Stimulated activated CD4-positive, alpha-beta T cell treated with anti-CD3 and anti-CD28 coated beads, Interleukin-4, amount 100 ng/mL, for 24 hours (primary cell): Measurements from ENCODE around the gene OSBPL2.

ENCODE experiments used
- DNase-seq: peaks from one replicate; pipeline ENCODE4 v3.0.0-alpha.2; 2020

OSBPL2 gene

DNA sequence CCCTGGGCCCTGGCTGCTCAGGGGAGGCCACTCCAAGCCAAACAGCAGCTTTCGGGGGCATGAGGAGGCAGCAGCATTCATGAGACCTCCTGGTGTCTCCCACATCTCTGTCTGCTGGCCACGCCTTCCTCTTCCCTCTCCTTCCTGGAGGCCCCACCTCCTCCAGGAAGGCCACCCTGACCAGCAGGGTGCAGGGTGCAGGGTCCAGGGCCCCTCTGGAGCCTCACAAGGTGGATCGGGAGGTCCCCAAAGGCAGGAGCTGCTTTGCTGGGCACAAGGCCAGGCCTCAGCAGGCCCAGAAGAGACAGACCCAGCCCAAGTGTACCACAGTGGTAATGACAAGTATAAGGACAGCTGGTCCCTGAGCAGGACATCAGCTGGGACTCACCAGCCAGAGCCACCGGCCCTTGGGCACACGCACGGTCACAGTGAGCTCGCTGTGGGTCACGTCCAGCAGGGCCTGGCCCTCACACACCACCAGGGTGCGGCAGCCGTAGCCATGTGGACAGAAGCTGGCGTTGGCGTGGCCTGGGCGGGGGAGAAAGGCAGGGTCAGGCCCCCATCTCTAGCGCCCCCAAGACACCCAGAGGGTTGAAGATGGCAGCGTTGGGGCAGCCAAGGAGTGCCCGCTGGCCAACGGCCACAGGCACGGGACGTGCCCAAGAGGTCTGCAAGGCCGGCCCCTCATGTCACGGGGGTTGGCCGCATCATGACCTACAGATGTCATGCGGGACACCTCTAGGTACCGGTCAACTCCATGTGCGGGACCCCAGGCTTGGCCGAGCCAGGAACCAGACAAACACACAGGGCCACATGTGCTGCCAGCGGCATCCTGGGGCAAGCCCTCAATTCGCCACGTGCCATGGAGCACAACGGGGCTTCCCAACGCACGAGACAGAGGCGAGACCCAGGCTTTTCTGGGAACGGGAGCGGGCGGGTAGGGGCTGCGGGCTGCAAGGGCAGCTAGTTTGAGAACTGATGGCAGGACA, 91.4 kb downstream of the OSBPL2 start:
- DNase-seq = no peak

DNA sequence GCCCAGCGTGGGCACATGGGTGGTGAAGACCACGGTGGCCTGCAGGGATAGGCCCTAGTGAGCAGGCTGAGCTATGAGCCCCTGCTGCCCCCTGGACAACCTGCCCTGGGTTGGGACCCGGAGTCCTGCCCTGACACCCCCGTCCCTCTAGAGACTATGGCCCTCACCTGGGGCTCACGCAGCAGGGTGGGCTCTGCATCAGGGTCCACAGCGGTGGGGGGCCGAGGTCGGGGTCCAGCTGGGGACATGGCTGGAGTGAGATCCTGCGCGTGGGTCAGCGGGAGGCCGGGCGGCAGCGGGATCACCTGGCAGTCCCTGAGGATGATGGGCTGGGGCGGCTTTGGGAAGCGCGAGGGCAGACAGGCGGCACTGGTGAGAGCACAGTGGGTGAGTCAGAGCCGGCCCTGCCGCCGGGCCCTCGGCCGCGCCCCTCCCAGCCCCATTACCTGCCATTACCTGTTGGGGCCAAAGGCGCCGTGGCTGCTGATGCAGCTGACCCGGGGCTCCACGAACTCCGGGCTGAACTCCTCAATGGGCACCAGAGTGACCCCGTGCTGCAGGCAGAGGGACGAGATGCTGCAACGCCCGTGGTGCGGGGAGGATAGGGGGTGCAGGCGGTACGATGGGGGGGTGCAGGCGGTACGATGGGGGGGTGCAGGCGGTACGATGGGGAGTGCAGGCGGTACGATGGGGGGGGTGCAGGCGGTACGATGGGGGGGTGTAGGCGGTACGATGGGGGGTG, 92.4 kb downstream of the OSBPL2 start:
- no peak for DNase-seq

DNA sequence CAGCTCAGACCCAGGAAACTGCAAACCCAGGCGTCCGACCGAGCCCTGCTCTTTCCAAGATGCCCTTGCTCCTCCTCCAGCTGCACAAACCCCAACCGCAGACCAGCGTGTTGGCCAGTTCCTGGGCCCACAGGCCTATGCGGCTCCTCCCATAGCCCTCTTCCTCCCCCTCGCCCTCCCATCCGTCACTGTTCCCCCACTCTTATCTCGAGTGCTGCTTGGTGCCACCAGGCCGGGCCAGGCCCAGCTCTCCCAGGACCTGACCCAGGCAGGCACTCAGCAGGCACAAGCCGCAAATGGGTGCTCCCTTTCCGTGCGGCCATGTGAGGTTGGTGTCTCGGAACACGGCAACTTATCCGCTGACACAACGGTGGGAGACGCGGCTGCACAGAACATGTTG, 93.0 kb downstream of the OSBPL2 start:
- DNase-seq = no peak

DNA sequence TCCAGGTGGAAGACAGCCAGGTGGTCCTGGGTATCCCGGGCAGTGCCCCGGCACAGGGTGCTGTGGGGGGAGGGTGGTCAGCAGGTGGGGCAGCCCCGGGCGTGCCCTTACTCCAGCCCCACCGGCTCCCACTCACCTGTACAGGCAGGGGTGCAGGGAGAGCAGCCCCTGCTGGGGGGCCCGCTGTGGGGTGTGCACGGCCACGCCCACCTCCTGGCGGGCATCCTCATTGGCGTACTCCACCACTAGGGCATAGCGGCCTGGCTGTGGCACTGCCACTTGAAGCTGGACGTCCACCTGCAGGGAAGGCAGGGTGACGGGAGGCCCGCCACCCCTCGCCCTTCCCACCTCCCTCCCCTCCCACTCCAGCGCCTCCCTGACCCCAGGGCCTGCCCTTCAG, 94.1 kb downstream of the OSBPL2 start:
- DNase-seq = no peak

DNA sequence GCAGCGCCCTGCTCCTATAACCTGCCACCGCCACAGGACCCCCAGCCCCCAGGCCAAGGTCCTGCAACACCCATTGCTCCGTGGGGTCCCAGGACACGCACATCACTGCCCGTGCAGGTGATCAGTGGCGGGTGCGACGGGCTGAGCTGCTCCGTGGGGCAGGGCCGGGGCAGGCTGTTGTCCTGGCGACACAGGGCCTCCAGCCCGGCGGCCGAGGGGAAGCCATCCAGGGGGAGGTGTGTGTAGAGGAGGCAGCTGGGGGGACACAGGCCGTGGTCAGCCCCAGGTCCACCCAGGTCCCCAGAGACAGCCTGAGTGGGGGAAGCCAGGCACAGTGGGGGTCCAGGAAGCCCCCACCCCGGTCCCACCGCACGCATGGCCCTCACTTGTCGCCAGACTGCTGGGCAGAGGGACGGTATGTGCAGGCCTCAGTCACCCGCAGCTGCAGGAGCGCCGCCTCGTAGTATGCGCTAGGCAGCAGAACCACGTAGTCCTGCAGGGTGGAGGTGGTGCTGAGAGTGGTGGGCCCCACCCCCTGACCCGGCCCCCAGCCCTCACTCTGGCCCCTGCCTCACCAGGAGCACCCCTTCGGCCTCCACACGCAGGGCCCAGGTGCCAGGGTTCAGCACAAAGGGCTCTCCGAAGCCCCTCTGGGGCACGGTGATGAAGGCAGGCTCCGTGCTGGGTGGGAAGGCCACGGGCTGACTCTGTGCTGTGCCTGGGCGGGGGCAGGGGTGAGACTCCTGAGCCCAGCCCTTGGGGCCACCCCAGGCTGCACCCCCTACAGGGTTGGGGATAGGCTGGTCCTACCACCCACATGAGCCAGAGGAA, 94.9 kb downstream of the OSBPL2 start:
- DNase-seq = no peak

DNA sequence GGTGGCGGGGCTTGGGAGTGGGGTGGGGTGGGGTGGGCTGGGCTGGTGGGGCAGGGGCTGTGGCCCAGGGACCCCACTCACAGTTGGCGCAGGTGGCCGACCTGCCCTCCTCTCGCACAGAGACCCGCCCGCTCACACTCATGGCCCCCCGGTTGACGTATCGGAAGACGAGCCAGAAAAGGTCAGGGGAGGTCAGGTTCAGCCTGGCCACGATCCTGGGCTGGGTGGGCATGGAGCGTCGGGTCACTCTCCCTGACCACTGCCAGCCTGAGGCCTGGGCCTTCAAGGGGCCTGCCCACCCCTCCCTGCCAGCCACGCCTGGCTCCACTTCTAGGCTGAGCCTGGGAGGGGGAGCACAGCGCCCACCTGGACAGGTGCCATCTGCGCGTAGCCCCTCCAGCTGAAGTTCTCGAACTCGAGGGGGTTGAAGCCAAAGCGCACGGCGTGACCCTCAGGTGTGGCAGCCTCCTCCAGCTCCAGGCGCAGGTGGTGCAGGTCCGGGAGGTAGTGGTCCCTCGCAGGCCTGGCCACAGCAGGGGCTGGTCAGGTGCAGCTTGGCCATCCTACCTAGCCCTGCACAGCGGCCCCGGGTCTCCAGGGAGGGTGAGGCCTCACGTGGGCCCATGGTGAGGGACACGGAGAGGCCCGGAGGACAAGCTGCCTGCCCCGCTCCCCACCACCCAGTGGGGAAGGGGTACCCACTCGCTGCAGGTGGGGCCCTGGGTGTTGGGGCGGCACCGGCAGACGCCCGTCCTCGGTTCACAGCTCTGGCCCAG, 95.7 kb downstream of the OSBPL2 start:
- DNase-seq = no peak

DNA sequence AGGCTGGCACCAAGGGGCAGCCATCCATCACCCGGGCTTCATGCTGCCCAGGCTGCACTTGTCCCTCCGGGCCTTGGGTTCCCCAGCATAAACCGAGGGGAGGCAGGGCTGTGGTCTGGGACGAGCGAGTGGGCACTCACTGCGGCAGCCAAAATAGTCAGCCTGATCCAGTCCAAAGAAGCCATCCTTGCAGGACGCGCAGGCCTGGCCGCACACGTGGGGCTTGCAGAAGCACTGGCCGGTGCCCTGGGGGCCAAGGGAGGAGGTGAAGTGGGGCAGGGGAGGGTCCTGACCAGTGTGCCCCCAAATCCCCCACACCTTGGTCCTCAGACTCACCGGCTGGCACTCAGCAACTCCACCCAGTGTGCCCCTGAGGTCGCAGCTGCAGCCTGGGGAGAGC, 96.6 kb downstream of the OSBPL2 start:
- no peak for DNase-seq

DNA sequence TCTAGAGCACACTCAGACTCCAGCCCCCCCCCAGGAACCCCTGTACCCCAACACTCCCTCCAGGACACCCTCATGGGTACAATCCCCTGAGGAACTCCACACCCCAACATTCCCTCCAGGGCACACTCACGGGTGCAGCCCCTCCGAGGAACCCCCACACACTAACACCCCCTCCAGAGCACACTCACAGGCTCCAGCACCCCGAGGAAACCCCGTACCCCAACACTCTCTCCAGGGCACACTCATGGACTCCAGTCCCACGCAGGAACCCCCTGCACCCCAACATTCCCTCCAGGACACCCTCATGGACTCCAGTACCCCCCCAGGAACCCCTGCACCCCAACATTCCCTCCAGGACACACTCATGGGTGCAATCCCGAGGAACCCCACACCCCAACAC, 97.2 kb downstream of the OSBPL2 start:
- no peak for DNase-seq

DNA sequence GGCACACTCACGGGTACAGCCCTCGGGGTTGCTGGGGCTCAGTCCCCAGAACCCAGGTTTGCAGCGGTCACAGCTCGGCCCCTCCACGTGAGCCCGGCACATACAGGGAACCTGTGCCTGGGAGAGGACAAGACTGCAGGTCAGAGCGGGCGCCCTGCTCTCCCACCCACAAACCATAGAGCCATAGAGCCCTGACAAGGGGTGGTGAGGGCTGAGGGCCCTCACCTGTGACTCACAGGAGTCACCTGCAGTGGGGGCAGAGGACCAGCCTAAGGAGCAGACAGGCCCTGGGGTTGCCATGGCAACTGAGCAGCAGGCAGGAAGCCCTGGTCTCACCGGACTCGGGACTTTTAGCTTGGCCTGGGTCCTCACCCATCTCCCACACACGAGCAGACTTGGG, 98.0 kb downstream of the OSBPL2 start:
- DNase-seq = no peak

DNA sequence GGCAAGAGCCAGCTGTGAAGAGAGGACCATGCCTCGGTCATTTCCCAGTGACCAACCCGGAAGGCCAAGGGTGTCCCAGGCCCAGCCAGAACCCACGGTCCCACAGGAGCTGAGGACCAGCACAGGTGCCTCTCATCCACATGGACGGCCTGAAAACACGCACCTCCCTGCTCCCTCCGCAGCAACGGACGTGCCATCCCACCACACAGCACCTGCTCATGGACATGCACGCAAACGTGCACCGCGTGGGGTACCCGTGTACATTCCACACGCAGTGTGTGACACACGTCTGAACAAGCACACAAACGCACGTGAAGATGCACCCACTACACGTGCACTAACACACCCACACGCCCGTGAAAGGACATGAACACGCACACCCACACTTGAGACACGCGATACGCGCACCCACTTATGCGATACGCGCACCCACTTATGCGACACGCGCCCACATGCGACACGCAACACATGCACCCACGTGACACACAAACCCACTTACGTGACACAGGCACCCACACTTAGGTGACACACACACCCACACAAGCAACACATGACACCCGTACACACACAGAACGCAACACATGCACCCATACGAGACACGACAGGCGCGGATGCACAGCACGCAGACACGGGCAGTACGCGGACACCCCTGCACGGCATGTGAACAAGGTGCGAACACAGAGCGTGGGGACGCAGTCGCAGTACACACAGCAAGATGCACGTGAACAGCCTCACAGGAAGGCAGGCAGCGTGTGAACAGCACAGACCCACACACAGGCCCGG, 98.6 kb downstream of the OSBPL2 start:
- DNase-seq = no peak

DNA sequence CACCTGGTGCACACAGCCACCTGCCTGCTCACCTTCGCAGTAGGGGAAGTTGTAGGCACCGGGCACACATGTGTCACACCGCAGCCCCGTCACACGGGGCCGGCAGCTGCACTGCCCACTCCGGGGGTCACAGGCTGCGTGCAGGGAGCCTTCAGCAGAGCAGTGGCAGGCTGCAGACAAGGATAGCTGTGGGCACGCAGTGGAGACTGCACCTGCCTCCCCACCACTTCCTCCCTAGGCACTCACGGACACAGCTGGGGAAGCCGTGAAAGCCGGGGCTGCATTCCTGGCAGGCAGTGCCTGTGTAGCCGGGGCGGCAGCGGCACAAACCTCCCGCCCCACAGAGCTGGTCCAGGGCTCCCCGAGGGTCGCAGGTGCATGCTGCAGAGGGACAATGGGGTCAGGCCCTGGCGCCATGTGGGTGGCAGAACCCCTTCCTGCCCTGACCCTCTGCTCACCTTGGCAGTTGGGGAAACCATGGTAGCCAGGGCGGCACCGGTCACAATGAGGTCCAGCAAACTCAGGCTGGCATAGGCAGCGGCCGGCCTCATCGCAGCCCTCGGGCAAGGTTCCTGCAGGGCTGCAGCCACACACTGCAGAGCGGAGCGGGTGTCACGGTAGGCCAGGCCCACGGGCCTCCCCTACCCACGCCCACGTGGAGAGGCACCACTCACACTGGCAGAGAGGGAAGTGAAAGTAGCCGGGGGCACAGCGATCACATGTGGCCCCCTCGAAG, 99.4 kb downstream of the OSBPL2 start:
- DNase-seq = no peak

DNA sequence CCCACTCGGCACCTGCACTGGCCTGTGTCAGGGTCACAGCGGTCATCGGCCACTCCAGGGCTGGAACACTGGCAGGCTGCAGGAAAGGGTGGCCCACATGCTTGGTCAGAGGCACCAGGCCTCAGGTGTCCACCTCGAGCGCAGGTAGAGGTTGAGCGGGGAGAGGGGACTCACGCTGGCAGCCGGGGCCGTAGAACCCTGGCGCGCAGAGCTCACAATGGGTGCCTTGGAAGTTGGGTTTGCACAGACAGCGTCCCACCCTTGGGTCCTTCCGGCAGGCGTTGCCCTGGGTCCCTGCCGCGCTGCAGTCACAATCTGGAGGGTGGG, 99.9 kb downstream of the OSBPL2 start:
- DNase-seq = no peak

DNA sequence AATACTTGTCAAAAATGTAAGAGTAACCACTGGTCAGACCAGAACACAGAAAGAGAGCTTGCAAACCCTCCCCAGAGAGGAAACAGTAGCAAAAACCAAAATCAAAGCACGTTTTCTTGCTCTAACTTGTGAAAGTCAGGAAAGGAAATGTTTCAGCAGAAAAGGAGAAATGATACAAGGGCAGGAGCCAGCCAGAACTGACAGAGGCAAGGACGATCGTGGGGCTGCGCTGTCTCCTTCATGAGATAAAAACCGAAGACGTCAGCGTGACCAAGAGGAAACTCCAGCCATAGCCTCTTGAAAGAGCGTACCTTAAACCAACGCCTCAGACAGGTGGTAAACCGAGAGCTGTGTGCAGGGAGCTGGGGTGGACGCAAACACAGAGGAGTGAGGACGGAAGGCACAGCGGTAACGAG, 101.3 kb downstream of the OSBPL2 start:
- DNase-seq = no peak

DNA sequence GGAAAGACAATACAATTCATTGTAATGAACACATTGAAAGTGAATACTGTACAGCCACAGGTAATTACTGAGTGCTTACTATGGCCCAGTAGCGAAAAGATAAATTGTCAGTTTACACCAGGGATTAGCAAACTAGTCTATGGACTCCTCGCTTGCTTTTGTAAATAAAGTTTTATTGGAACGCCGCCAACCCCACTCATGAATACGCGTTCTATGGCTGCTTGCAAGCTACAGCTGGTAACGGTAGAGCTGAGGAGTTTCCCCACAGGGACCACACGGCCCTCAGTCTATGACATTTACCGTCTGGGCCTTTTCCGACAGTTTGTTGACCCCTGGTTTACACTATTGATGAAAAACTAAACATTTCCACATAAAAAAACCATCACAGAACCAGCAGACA, 104.6 kb downstream of the OSBPL2 start:
- DNase-seq = no peak

DNA sequence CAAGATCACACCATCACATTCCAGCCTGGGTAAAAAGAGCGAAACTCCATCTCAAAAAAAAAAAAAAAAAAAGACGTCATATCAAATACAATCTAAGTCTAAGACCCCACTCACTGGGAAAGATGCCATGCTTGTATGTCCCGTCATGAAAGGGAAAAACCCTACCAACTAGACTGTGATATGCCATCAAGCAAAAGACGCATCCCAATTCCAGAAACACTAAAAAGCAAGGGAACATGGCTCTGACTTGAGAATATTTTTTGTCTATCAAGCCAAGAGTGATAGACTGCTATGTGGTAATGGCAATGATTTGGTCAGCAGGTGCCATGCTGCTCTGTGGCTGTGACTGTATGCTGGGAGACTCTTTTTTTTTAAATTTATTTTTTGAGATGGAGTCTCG, 105.8 kb downstream of the OSBPL2 start:
- DNase-seq = no peak

DNA sequence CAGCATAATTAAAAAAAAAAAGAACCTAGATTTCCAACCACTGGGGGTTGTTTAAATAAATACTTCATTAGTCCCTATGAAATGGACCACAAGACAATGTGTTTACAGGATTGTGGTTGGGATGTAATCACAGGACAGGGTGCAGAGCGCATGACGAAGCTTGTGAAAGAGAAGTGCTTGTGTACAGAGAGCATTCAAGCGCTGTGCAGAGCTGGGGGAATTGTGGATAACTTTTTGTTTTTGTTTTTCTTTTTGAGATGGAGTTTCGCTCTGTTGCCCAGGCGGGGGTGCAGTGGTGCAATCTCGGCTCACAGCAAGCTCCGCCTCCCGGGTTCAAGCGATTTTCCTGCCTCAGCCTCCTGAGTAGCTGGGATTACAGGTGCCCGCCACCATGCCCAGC, 106.5 kb downstream of the OSBPL2 start:
- DNase-seq = no peak
